Muscle of arm (tissue), 12 donors: Measurements from ENCODE around the gene CNOT9. TPM values are rescaled to one million over a fixed set of nuclear protein-coding genes. Genes with fewer than 3 reads are reported as not detected.

Experiments used
- DNase-seq: peaks from one replicate; pipeline ENCODE4 v3.0.0-alpha.2; 2013
- polyA plus RNA-seq, 12 donors: library from polyadenylated mRNA; unstranded; fragments of 120-200 nt; gene quantifications; one replicate each; pipeline ENCODE4 v1.2.1, GENCODE V29; 2013; ENCODE audit not compliant: insufficient read length in 12 of 12

Gene CNOT9
- polyA plus RNA-seq, 12 donors: 30.5 to 53.3 (median 40.9) TPM; not detected in 1

- no peak for DNase-seq
These were observed 73.5 kb downstream of the CNOT9 start for GRCh38 chr2:218642121-218642656.

GRCh38 chr2:218642786-218643185 lies 74.1 kb downstream of the CNOT9 start:
- no peak for DNase-seq

GRCh38 chr2:218643751-218644310 lies 75.2 kb downstream of the CNOT9 start:
- no peak for DNase-seq

GRCh38 chr2:218644721-218645120 lies 76.1 kb downstream of the CNOT9 start:
- DNase-seq: no peak

GRCh38 chr2:218645126-218645525 lies 76.5 kb downstream of the CNOT9 start:
- no peak for DNase-seq

Other genes with a start within 250 kb of the CNOT9 start
- under 1 TPM in 4 of 12 donors, not detected in 8; 0.09 to 0.16 (median 0.13) TPM for gene CATIP, start 212.0 kb upstream of the CNOT9 start, polyA plus RNA-seq
- 1 to 10 TPM in 2 of 12 donors, under 1 TPM in 8, not detected in 2; 0.22 to 3.0 (median 0.56) TPM for gene SLC11A1, start 186.6 kb upstream of the CNOT9 start, polyA plus RNA-seq
- gene CTDSP1, start 169.0 kb upstream of the CNOT9 start, polyA plus RNA-seq: 100 to 1,000 TPM in 2 of 12 donors, 10 to 100 TPM in 9, not detected in 1; 72.5 to 113 (median 85.2) TPM
- 10 to 100 TPM in 1 of 12 donors, under 1 TPM in 7, not detected in 4; 0.06 to 38.2 (median 0.25) TPM for gene VIL1, start 149.7 kb upstream of the CNOT9 start, polyA plus RNA-seq
- 10 to 100 TPM in 10 of 12 donors, 1 to 10 TPM in 1, not detected in 1; 8.6 to 14.2 (median 11.8) TPM for gene USP37, start 488 bp upstream of the CNOT9 start, polyA plus RNA-seq
- 10 to 100 TPM in 11 of 12 donors, not detected in 1; 23.9 to 67.3 (median 52.2) TPM for gene PLCD4, start 39.1 kb downstream of the CNOT9 start, polyA plus RNA-seq
- gene ZNF142, start 90.8 kb downstream of the CNOT9 start, polyA plus RNA-seq: 10 to 100 TPM in 10 of 12 donors, 1 to 10 TPM in 1, not detected in 1; 9.6 to 20.3 (median 12.4) TPM
- gene BCS1L, start 90.8 kb downstream of the CNOT9 start, polyA plus RNA-seq: 10 to 100 TPM in 11 of 12 donors, not detected in 1; 19.2 to 46.1 (median 38.2) TPM
- gene RNF25, start 103.2 kb downstream of the CNOT9 start, polyA plus RNA-seq: 10 to 100 TPM in 11 of 12 donors, not detected in 1; 11.3 to 44.8 (median 26.1) TPM
- 10 to 100 TPM in 11 of 12 donors, not detected in 1; 19.4 to 56.6 (median 24.9) TPM for gene STK36, start 103.2 kb downstream of the CNOT9 start, polyA plus RNA-seq
- 10 to 100 TPM in 11 of 12 donors, not detected in 1; 17.1 to 71.2 (median 30.0) TPM for gene TTLL4, start 142.0 kb downstream of the CNOT9 start, polyA plus RNA-seq
- 10 to 100 TPM in 11 of 12 donors, not detected in 1; 10.3 to 25.6 (median 22.3) TPM for gene CYP27A1, start 213.3 kb downstream of the CNOT9 start, polyA plus RNA-seq